Measurements from ENCODE around the gene CCN2.
A peak's percentile ranks its signal among the peaks of the same experiment; 100 is the strongest.

Gene CCN2

GRCh38 chr6:131967948-131968347, 16.8 kb upstream of the CCN2 start:
- DNase-seq (ENCODE audit: low read depth), result no peak
- TF ChIP-seq CTCF (IDR thresholded peaks at IDR 0.05; ENCODE audit: control insufficient read depth, insufficient read depth, low read depth, low read length, missing control alignments), result no peak
- H3K4me3 ChIP-seq (ENCODE audit: control insufficient read depth, low read depth, low read length), result no peak overlapping the region

- no peak for TF ChIP-seq CTCF (IDR thresholded peaks at IDR 0.05; ENCODE audit: control insufficient read depth, insufficient read depth, low read depth, low read length, missing control alignments)
- DNase-seq (ENCODE audit: low read depth), result peak; percentile 34
- H3K4me3 ChIP-seq (ENCODE audit: control insufficient read depth, low read depth, low read length), result no peak overlapping the region
These were observed 15.3 kb upstream of the CCN2 start for GRCh38 chr6:131966443-131966842.

- no peak for TF ChIP-seq CTCF (IDR thresholded peaks at IDR 0.05; ENCODE audit: control insufficient read depth, insufficient read depth, low read depth, low read length, missing control alignments)
- DNase-seq (ENCODE audit: low read depth), result no peak
- no peak overlapping the region for H3K4me3 ChIP-seq (ENCODE audit: control insufficient read depth, low read depth, low read length)
These were observed 11.9 kb upstream of the CCN2 start for GRCh38 chr6:131963063-131963462.

GRCh38 chr6:131960371-131961133, 9.4 kb upstream of the CCN2 start:
- no peak for DNase-seq (ENCODE audit: low read depth)
- TF ChIP-seq CTCF (IDR thresholded peaks at IDR 0.05; ENCODE audit: control insufficient read depth, insufficient read depth, low read depth, low read length, missing control alignments), result peak; percentile 17
- H3K4me3 ChIP-seq (ENCODE audit: control insufficient read depth, low read depth, low read length), result no peak overlapping the region

GRCh38 chr6:131958542-131959470, 7.6 kb upstream of the CCN2 start:
- DNase-seq (ENCODE audit: low read depth), result no peak
- H3K4me3 ChIP-seq (ENCODE audit: control insufficient read depth, low read depth, low read length), result no peak overlapping the region
- no peak for TF ChIP-seq CTCF (IDR thresholded peaks at IDR 0.05; ENCODE audit: control insufficient read depth, insufficient read depth, low read depth, low read length, missing control alignments)

- no peak overlapping the region for H3K4me3 ChIP-seq (ENCODE audit: control insufficient read depth, low read depth, low read length)
- DNase-seq (ENCODE audit: low read depth), result no peak
- TF ChIP-seq CTCF (IDR thresholded peaks at IDR 0.05; ENCODE audit: control insufficient read depth, insufficient read depth, low read depth, low read length, missing control alignments), result no peak
These were observed 6.9 kb upstream of the CCN2 start for GRCh38 chr6:131958095-131958494.

Data from AG09309 (cell line).